GM21825 (cell line): ENCODE data around the gene VIPR2.
"Not testable (repeated sequence)": the region's sequence is repeated elsewhere in the genome, so short reads cannot be mapped to it uniquely, and the experiment has no call there.

Source experiments
- ATAC-seq: cut with Tn5 transposase; IDR thresholded peaks from one replicate; pipeline ENCODE4 v1.9.1; 2021; ENCODE audit warnings: mild to moderate bottlenecking, moderate library complexity; ENCODE audit not compliant: unreplicated experiment

Gene VIPR2

GRCh38 chr7:159105832-159106811 lies 38.5 kb downstream of the VIPR2 start:
- no peak for ATAC-seq

DNA sequence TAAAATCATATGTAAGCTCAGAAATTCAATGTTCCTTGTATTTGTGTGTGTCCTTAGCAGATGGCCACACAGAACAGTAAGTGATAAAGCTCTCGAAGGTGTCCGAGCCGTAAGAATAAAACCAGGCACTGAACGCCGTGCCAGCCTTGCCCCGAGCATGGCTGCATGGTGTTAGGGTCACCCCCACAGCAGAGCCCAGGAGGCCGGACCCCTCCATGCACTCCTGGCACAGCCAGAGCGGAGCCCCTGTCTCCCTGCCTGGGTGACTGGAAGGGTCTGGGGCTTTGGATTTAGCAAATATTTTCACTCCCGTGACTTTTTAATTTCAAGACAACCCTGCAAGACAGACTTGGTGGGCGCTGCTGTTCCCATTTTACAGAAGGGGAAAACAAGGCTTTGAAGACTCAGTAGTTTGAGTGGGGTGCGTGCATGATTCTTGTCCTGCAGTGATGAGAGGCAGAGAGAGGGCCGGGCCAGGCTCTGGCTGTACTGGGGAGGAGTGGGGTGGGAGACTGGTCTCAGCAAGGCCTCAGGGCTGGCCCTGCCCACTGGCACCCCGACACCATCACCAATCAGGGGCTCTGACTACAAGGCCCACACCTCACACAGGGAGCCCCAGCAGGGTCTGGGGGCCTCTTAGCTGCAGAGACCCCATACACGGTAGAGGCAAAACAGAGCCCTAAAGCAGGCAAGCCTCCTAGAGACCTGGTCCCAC lies 39.4 kb downstream of the VIPR2 start:
- ATAC-seq = no peak

- ATAC-seq = no peak
Observed at GRCh38 chr7:159104188-159104920, 40.3 kb downstream of the VIPR2 start.

DNA sequence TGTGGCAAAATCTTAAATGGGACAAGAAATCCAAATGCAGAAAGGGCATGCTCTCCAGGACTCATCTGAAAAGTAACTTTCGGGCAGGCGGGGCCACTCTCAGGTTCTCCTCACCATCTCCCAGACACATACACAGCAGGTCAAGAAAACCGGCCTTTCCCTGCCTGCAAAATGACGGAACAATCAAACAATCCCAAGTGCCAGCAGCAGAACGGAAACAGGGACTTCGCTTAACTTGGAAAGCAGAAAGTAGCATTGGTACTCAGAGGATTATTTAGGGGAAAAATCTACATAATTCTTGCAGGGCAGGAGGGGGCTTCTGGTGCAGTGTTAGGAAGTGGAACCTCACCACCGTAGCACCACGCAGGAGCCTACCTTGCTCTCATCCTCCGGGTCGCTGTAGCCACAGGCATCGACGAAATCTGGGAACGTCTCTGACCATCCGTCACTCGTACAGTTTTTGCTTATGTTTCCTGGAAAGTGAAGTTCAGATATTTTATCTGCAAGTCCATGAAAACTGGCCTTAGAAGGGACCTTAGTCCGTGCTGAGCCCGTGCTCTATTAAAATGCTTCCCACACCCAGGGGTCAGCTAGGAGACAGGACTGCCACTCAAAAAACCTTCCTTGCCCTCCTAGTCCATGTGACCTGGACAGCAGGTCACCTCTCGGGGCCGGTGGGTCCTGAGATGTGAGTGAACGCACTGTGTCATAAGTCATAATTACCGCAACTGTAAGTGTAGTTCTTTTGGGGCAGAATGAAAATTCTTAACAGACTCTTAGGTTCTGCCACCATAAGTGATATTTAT lies 41.1 kb downstream of the VIPR2 start:
- ATAC-seq = no peak

GRCh38 chr7:159102681-159103381 lies 41.8 kb downstream of the VIPR2 start:
- ATAC-seq = no peak

- not testable (repeated sequence) for ATAC-seq
Observed at GRCh38 chr7:159101661-159102091, 43.0 kb downstream of the VIPR2 start.

- not testable (repeated sequence) for ATAC-seq
Observed at GRCh38 chr7:159101083-159101395, 43.6 kb downstream of the VIPR2 start.

DNA sequence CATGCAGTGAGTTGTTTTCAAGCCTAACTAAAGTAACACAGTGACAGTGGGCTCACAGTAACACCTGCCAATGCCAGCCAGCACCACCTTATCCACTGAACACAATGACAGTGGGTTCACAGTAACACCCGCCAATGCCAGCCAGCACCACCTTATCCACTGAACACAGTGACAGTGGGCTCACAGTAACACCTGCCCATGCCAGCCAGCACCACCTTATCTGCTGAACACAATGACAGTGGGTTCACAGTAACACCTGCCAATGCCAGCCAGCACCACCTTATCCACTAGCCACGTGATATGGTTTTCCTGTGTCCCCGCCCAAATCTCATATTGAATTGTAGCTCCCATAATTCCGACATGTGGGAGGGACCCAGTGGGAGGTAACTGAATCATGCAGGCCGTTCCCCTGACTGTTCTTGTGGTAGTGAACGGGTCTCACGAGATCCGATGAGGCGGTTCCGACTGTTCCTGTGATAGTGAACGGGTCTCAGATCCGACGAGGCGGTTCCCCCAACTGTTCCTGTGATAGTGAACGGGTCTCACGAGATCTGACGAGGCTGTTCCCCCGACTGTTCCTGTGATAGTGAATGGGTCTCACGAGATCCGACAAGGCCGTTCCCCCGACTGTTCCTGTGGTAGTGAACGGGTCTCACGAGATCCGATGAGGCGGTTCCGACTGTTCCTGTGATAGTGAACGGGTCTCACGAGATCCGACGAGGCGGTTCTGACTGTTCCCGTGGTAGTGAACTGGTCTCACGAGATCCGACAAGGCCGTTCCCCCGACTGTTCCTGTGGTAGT lies 44.2 kb downstream of the VIPR2 start:
- not testable (repeated sequence) for ATAC-seq

- ATAC-seq = no peak
Observed at GRCh38 chr7:159099711-159100231, 44.9 kb downstream of the VIPR2 start.

GRCh38 chr7:159098811-159099655 lies 45.6 kb downstream of the VIPR2 start:
- ATAC-seq = no peak

DNA sequence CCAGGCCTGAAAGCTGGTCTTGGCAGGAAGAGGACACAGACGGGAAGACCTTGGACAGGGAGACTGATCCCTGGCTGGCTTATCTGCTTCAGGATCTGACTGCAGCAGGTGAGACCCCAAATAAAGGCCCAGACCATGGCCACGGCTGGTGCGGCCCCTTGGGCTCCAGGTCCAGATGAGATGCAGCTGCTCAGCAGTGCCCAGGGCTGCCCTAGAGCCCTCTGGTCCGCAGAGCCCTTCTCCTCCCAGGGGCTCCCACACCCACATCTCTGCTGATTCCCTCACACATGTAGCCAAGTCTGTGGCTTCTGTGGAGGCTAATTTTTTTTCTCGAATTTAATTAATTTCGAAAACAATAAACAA lies 46.3 kb downstream of the VIPR2 start:
- no peak for ATAC-seq

DNA sequence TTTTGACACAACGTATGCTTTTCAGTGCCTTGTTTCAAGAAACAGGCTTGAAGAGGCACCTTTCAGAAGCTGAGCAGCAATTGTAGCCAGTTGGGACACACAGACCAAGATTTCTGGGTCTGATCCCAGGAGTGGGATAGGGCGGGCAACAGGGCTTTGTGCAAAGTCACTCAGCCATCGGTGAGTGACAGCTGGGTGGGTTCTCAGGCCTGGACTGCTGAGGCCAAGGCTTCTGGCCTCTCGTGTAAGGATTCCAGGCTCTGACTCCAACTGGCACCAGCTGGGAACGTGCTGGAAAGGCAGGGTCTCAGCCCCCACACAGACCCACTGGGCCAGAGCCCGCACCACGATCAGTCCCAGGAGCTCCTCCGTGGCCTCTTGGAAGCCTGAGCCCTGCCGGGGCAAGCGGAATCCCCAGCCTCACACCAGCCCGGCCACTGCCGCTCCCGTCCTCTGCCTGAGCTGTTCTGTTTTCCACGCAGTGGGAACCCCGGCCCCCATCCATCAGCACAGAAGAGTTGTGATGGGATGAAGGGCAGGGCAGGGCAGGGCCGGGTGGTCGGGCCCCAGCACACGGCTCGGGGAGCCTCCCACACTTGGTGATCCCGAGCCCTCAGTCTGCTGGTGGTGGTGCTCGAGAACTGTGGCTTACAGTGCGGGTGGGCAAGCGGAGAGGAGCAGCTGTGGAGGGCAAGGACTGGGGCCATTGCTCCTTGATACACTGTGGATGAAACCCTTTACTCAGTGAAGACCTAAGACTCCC lies 46.8 kb downstream of the VIPR2 start:
- ATAC-seq = no peak

- no peak for ATAC-seq
Observed at GRCh38 chr7:159096736-159097581, 47.7 kb downstream of the VIPR2 start.

- ATAC-seq = no peak
Observed at GRCh38 chr7:159095979-159096411, 48.7 kb downstream of the VIPR2 start.

GRCh38 chr7:159094919-159095915 lies 49.5 kb downstream of the VIPR2 start:
- ATAC-seq = no peak
